RWPE2 (cell line): Measurements from ENCODE around the gene SMCR8.

Source experiments
- ATAC-seq: fragments of 200-7000 bp; cut with Tn5 transposase; 3 replicates; pipeline ENCODE4 v1.9.1; 2021; ENCODE audit warnings: low read depth
- DNase-seq: peaks from one replicate; pipeline ENCODE4 v3.0.0-alpha.2; 2020; ENCODE audit warnings: low spot score
- H3K27ac ChIP-seq: fragments of 450-650 bp; 2 replicates; pipeline ENCODE4 v1.5.1; 2017; ENCODE audit warnings: mild to moderate bottlenecking; ENCODE audit not compliant: poor library complexity, severe bottlenecking
- H3K27me3 ChIP-seq: fragments of 250-450 bp; sonication (Bioruptor Pico); 2 replicates; pipeline ENCODE4 v1.5.1; 2021; ENCODE audit warnings: mild to moderate bottlenecking, moderate library complexity; ENCODE audit not compliant: insufficient read depth, poor library complexity, severe bottlenecking
- H3K36me3 ChIP-seq: fragments of 250-450 bp; sonication (Bioruptor Pico); 2 replicates; pipeline ENCODE4 v1.5.1; 2020; ENCODE audit warnings: low read depth, mild to moderate bottlenecking, moderate library complexity
- H3K4me1 ChIP-seq: fragments of 250-450 bp; sonication (Bioruptor Pico); 2 replicates; pipeline ENCODE4 v1.5.1; 2021; ENCODE audit warnings: mild to moderate bottlenecking, moderate library complexity; ENCODE audit not compliant: insufficient read depth, poor library complexity, severe bottlenecking
- H3K4me3 ChIP-seq: fragments of 250-450 bp; sonication (Bioruptor Pico); 2 replicates; pipeline ENCODE4 v1.5.1; 2021; ENCODE audit warnings: mild to moderate bottlenecking, moderate library complexity; ENCODE audit not compliant: severe bottlenecking
- H3K9me3 ChIP-seq: fragments of 250-450 bp; sonication (Bioruptor Pico); 2 replicates; pipeline ENCODE4 v1.5.1; 2021; ENCODE audit warnings: mild to moderate bottlenecking, moderate library complexity; ENCODE audit not compliant: severe bottlenecking
- TF ChIP-seq, protein P1 (sequence below): fragments of 450-650 bp; IDR thresholded peaks from one replicate; pipeline ENCODE4 v1.5.1; 2017; ENCODE audit warnings: mild to moderate bottlenecking, moderate library complexity; ENCODE audit not compliant: poor library complexity, severe bottlenecking

Gene SMCR8

DNA sequence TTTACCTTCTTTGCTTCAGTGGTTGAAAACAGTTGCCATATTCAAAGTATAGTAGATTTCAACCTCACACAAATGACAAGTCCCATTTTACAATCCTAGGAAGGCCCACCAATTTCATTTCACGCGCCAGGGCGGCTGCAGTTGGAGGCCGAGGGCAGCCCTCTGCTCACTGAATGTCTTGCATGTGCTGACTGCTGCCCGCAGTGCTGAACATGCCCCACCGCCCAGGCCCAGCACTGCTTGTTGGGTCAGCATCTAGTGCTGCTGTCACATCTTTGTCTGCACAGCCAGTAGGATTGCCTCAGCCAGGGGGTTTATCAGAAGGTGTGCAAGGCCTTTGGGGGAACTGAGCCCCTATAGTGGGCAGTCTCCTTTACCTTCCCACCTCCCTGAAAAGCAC lies 11.5 kb downstream of the SMCR8 start:
- no peak; the same call in 2 of the 3 replicates for ATAC-seq
- DNase-seq = no peak
- TF ChIP-seq, protein P1, sequence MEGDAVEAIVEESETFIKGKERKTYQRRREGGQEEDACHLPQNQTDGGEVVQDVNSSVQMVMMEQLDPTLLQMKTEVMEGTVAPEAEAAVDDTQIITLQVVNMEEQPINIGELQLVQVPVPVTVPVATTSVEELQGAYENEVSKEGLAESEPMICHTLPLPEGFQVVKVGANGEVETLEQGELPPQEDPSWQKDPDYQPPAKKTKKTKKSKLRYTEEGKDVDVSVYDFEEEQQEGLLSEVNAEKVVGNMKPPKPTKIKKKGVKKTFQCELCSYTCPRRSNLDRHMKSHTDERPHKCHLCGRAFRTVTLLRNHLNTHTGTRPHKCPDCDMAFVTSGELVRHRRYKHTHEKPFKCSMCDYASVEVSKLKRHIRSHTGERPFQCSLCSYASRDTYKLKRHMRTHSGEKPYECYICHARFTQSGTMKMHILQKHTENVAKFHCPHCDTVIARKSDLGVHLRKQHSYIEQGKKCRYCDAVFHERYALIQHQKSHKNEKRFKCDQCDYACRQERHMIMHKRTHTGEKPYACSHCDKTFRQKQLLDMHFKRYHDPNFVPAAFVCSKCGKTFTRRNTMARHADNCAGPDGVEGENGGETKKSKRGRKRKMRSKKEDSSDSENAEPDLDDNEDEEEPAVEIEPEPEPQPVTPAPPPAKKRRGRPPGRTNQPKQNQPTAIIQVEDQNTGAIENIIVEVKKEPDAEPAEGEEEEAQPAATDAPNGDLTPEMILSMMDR = no peak
- no peaks in the 10 kb centered on the region for H3K4me1 ChIP-seq
- H3K4me3 ChIP-seq = no peak overlapping the region
- no peak overlapping the region for H3K27ac ChIP-seq
- H3K27me3 ChIP-seq = no peaks in the 10 kb centered on the region
- no peaks in the 10 kb centered on the region for H3K9me3 ChIP-seq
- H3K36me3 ChIP-seq = peaks cover 51% of the 10 kb centered on the region

DNA sequence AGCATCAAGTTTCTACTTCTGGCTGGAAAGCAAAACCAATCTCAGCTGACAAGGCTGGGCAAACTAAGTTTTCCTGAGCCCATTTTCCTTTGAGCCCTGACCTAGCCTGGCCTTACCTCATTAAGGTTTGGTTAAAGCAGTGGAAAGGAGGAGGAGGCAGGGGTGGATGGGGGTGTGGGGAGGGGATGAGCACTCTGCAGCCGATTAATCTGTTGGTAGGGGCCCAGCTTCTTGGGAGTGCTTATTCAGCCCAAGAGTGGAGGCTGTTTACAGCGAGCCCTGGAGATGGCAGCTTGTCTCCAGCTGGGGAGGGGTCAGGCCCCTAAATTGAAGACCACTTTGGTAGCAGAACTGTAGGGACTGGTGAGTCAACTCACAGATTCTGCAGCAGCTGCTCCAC lies 12.0 kb downstream of the SMCR8 start:
- Histone ChIP-seq H3K4me1 (no peaks in the 10 kb centered on the region), H3K4me3 (no peak overlapping the region), H3K36me3 (peaks cover 51% of the 10 kb centered on the region), H3K27ac (no peak overlapping the region), H3K9me3 (no peaks in the 10 kb centered on the region), H3K27me3 (no peaks in the 10 kb centered on the region)
- TF ChIP-seq, protein P1 = no peak
- no peak for ATAC-seq
- DNase-seq = no peak

DNA sequence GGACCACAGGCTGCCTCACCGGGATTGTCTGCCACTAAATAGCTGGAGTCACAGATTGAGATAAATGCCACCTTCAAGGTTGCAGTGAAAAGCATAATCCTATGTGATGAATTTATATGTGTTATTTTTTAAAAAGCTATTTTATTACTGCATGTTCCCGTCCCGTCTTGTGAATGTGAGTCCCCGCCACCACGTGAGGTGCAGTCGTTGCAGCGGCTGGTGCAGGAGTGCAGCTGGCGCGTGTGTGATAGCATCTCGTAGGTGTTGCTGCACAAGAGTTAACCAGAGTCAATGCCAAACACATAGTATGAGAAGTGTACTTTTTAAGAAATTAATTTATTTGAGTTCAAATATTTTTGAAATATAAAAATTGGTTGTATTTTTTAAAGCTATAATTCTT lies 12.5 kb downstream of the SMCR8 start:
- H3K36me3 ChIP-seq = peaks cover 47% of the 10 kb centered on the region
- H3K9me3 ChIP-seq = no peaks in the 10 kb centered on the region
- no peaks in the 10 kb centered on the region for H3K27me3 ChIP-seq
- no peak overlapping the region for H3K4me3 ChIP-seq
- TF ChIP-seq, protein P1 = no peak
- ATAC-seq = no peak
- DNase-seq = no peak
- H3K27ac ChIP-seq = no peak overlapping the region
- no peaks in the 10 kb centered on the region for H3K4me1 ChIP-seq

DNA sequence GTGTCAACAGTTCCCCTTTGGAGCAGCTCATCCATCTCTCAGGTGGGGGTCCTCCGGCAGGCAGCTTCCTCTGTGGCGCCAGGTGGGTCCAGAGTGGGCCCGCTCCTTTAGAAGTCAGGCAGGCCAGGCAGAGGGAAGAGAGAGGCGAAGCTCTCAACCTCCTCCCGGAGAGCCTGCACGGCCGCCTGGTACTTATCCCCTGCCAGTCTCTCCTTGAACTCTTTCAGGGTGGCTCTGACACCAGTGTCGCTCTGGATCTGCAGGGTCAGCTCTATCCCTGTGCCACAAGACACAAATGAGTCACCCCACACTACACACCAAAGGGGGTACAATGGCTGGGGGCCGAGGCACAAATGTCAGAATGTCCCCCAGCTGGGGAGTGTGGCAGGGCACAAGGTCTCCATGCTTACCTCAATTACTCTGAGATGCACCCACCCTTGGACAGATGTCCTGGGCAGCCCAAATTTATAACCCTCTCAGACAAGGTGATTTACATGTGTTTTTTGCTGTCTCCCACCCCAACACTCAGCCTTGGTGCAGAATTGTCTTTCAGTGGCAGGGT lies 13.6 kb downstream of the SMCR8 start:
- Histone ChIP-seq H3K27me3 (no peaks in the 10 kb centered on the region), H3K36me3 (peaks cover 35% of the 10 kb centered on the region), H3K4me3 (no peak overlapping the region), H3K4me1 (no peaks in the 10 kb centered on the region), H3K27ac (no peak overlapping the region), H3K9me3 (no peaks in the 10 kb centered on the region)
- ATAC-seq = no peak
- TF ChIP-seq, protein P1 = no peak
- no peak for DNase-seq

DNA sequence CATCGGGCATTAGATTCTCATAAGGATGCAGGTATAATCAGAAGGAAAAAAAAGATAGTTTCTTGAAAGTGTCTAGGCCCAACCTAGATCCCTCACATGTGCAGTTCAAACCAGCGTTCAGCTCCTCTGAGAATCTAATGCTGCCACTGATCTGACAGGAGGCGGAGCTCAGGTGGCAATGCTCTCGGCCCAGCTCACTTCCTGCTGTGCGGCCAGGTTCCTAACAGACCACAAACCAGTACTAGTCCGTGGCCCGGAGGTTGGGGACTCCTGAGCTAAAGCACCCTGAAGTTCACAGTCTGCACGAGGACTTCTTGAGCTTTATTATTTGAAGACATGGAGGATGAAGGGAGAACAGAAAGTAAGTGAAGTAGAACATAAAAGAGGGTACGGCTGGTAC lies 16.8 kb downstream of the SMCR8 start:
- ATAC-seq = no peak
- H3K36me3 ChIP-seq = peaks cover 35% of the 10 kb centered on the region

More for the DNA sequence above, 16.8 kb downstream of the SMCR8 start:
- Histone ChIP-seq H3K27me3 (no peaks in the 10 kb centered on the region), H3K27ac (no peak overlapping the region), H3K4me1 (no peaks in the 10 kb centered on the region), H3K4me3 (no peak overlapping the region), H3K9me3 (no peaks in the 10 kb centered on the region)
- no peak for DNase-seq
- TF ChIP-seq, protein P1 = no peak
